H1 (cell line): ENCODE data around the gene DNAJC10. TPM values are rescaled to one million over a fixed set of nuclear protein-coding genes. Genes with fewer than 3 reads are reported as not detected.

Experiments
- CTCF ChIA-PET: fragments of 300-600 bp; sonication (Branson Sonifier 250); formaldehyde crosslinking; loops from one replicate; lab custom pipeline; 2021; ENCODE audit not compliant: partially characterized antibody; lab: Charles Lee
- POLR2A ChIA-PET: fragments of 300-600 bp; sonication (Branson Sonifier 250); formaldehyde crosslinking; loops from one replicate; lab custom pipeline; 2021; ENCODE audit warnings: inconsistent platforms; ENCODE audit not compliant: partially characterized antibody; lab: Charles Lee
- DNase-seq, 2 experiments: peaks; one replicate each; pipeline versions ENCODE4 v3.0.0 to v3.0.0-alpha.2; 2010 to 2022; ENCODE audit warnings: low spot score in 2 of 2, low read depth in 1 of 2, mixed read lengths in 1 of 2
- FAIRE-seq: peaks from 2 replicates; lab custom pipeline; 2011; peaks lifted over from hg19 to GRCh38; lab: Jason Lieb, UNC
- H2AFZ ChIP-seq: 2 replicates; pipeline ENCODE4 v1.8.1; 2012; ENCODE audit warnings: low read length, inconsistent platforms
- H2AK5ac ChIP-seq: 2 replicates; pipeline ENCODE4 v1.6.1; 2013; ENCODE audit warnings: low read depth, low read length
- H2BK120ac ChIP-seq: replicated peaks from 2 replicates; pipeline ENCODE3; 2013; ENCODE audit warnings: low read depth, low read length, inconsistent platforms
- H2BK12ac ChIP-seq: 2 replicates; pipeline ENCODE4 v1.6.1; 2013; ENCODE audit warnings: low read depth, low read length
- H2BK15ac ChIP-seq: 2 replicates; pipeline ENCODE4 v1.6.1; 2013; ENCODE audit warnings: low read length
- H2BK20ac ChIP-seq: 2 replicates; pipeline ENCODE4 v1.6.1; 2013; ENCODE audit warnings: low read length
- H2BK5ac ChIP-seq: 2 replicates; pipeline ENCODE4 v1.6.1; 2013; ENCODE audit warnings: low read depth, low read length
- H3K14ac ChIP-seq: 2 replicates; pipeline ENCODE4 v1.6.1; 2013; ENCODE audit warnings: inconsistent platforms; ENCODE audit not compliant: insufficient read length
- H3K18ac ChIP-seq: 2 replicates; pipeline ENCODE4 v1.6.1; 2013; ENCODE audit warnings: low read length; ENCODE audit errors: extremely low read depth
- H3K23ac ChIP-seq: 2 replicates; pipeline ENCODE4 v1.6.1; 2013; ENCODE audit warnings: inconsistent platforms; ENCODE audit not compliant: insufficient read length
- H3K23me2 ChIP-seq: 2 replicates; pipeline ENCODE4 v1.6.1; 2013; ENCODE audit warnings: low read depth, low read length
- H3K27ac ChIP-seq: 2 replicates; pipeline ENCODE4 v1.6.1; 2011; ENCODE audit warnings: low read depth, low read length, inconsistent platforms
- H3K27me3 ChIP-seq, 4 experiments: replicated peaks in 1 of 4; 1 replicate in 1 of 4; 2 replicates in 3 of 4; pipeline versions ENCODE4 v1.6.1 to v1.8.1; 2011 to 2013; ENCODE audit warnings: low read length in 3 of 4, mild to moderate bottlenecking in 3 of 4, inconsistent platforms in 2 of 4, mixed read lengths in 2 of 4, moderate library complexity in 1 of 4; ENCODE audit not compliant: control insufficient read depth in 3 of 4, insufficient read depth in 3 of 4; ENCODE audit errors: extremely low read depth in 1 of 4
- H3K36me3 ChIP-seq, 4 experiments: 2 replicates each; pipeline versions ENCODE4 v1.6.1 to v1.8.1; 2011 to 2013; ENCODE audit warnings: mild to moderate bottlenecking in 4 of 4, low read length in 3 of 4, moderate library complexity in 2 of 4, control low read depth in 1 of 4, inconsistent platforms in 1 of 4; ENCODE audit not compliant: insufficient read depth in 4 of 4, control insufficient read depth in 2 of 4
- H3K4ac ChIP-seq: replicated peaks from 2 replicates; pipeline ENCODE3; 2013; ENCODE audit warnings: low read length, low read depth, mixed read lengths, inconsistent platforms; ENCODE audit not compliant: insufficient read length
- H3K4me1 ChIP-seq, 4 experiments: replicated peaks in 1 of 4; 1 replicate in 1 of 4; 2 replicates in 3 of 4; pipeline versions ENCODE4 v1.6.1 to v1.8.1; 2011 to 2013; ENCODE audit warnings: low read length in 3 of 4, inconsistent platforms in 2 of 4, mixed read lengths in 1 of 4; ENCODE audit not compliant: insufficient read depth in 4 of 4, control insufficient read depth in 3 of 4
- H3K4me2 ChIP-seq, 2 experiments: 2 replicates each; pipeline versions ENCODE4 v1.6.1 to v1.8.1; 2011 to 2013; ENCODE audit warnings: low read depth in 2 of 2, low read length in 2 of 2, control low read depth in 1 of 2, inconsistent platforms in 1 of 2, mild to moderate bottlenecking in 1 of 2; ENCODE audit not compliant: insufficient read depth in 1 of 2
- H3K4me3 ChIP-seq, 4 experiments: fragments of 200-600, 300-600 bp in 1 of 4; sonication (generic), shearing (Covaris generic), sonication (Bioruptor Twin) in 1 of 4; 2 replicates each; pipeline versions ENCODE4 v1.5.1 to v1.8.1; 2011 to 2016; ENCODE audit warnings: low read length in 4 of 4, low read depth in 3 of 4, control low read depth in 2 of 4, inconsistent platforms in 2 of 4, mild to moderate bottlenecking in 2 of 4, mixed read lengths in 1 of 4, moderate library complexity in 1 of 4; ENCODE audit not compliant: insufficient read depth in 2 of 4; ENCODE audit errors: extremely low read depth in 1 of 4
- H3K56ac ChIP-seq: replicated peaks from 2 replicates; pipeline ENCODE3; 2013; ENCODE audit warnings: low read depth, mild to moderate bottlenecking, mixed read lengths, low read length, inconsistent platforms; ENCODE audit not compliant: insufficient read length
- H3K79me1 ChIP-seq: 2 replicates; pipeline ENCODE4 v1.6.1; 2013; ENCODE audit warnings: low read depth, low read length, control low read depth
- H3K79me2 ChIP-seq, 2 experiments: 2 replicates each; pipeline versions ENCODE4 v1.6.1 to v1.8.1; 2012 to 2013; ENCODE audit warnings: low read length in 2 of 2, mild to moderate bottlenecking in 2 of 2, inconsistent platforms in 1 of 2; ENCODE audit not compliant: insufficient read depth in 2 of 2, control insufficient read depth in 1 of 2
- H3K9ac ChIP-seq, 4 experiments: replicated peaks in 1 of 4; 1 replicate in 1 of 4; 2 replicates in 3 of 4; pipeline versions ENCODE4 v1.6.1 to v1.8.1; 2011 to 2013; ENCODE audit warnings: low read depth in 3 of 4, low read length in 3 of 4, control low read depth in 2 of 4, mild to moderate bottlenecking in 2 of 4, moderate library complexity in 2 of 4, inconsistent platforms in 1 of 4; ENCODE audit errors: extremely low read depth in 1 of 4
- H3K9me3 ChIP-seq, 2 experiments: 2 replicates each; pipeline versions ENCODE4 v1.6.1 to v1.8.1; 2012 to 2013; ENCODE audit warnings: mild to moderate bottlenecking in 2 of 2, moderate library complexity in 2 of 2, control low read depth in 1 of 2, inconsistent platforms in 1 of 2, low read depth in 1 of 2, low read length in 1 of 2, mixed read lengths in 1 of 2; ENCODE audit not compliant: insufficient read depth in 2 of 2
- H4K20me1 ChIP-seq, 2 experiments: replicated peaks in 1 of 2; 2 replicates each; pipeline versions ENCODE3 to v1.8.1; 2011 to 2013; ENCODE audit warnings: inconsistent platforms in 2 of 2, low read length in 2 of 2, mild to moderate bottlenecking in 1 of 2; ENCODE audit not compliant: insufficient read depth in 2 of 2, control insufficient read depth in 1 of 2
- H4K5ac ChIP-seq: 2 replicates; pipeline ENCODE4 v1.6.1; 2013; ENCODE audit warnings: low read length, low read depth, mixed read lengths, inconsistent platforms; ENCODE audit not compliant: insufficient read length
- H4K8ac ChIP-seq: 2 replicates; pipeline ENCODE4 v1.8.0; 2013; ENCODE audit warnings: mild to moderate bottlenecking, moderate library complexity, low read length, inconsistent platforms; ENCODE audit not compliant: insufficient read depth; ENCODE audit errors: extremely low read depth
- H4K91ac ChIP-seq: replicated peaks from 2 replicates; pipeline ENCODE3; 2013; ENCODE audit warnings: low read length, mixed read lengths, inconsistent platforms; ENCODE audit not compliant: insufficient read length
- GABPA ChIP-seq: IDR thresholded peaks from 2 replicates; pipeline ENCODE4 v1.6.1; 2011; ENCODE audit warnings: mild to moderate bottlenecking, low read length, moderate library complexity, borderline replicate concordance; ENCODE audit not compliant: insufficient read depth
- POLR2A ChIP-seq, 2 experiments: IDR thresholded peaks; 1 replicate in 1 of 2; 2 replicates in 1 of 2; pipeline ENCODE4 v1.6.1; 2011; ENCODE audit warnings: low read depth in 2 of 2, low read length in 2 of 2, mild to moderate bottlenecking in 2 of 2; ENCODE audit errors: control extremely low read depth in 1 of 2
- WGBS, 2 experiments: shearing (Covaris generic) in 1 of 2; methylation state at CpG; one replicate each; pipeline versions ENCODE4 v1.1.6 to v1.1.7; 2013 to 2015; ENCODE audit warnings: low lambda C conversion rate in 2 of 2, mixed read lengths in 2 of 2, inconsistent platforms in 1 of 2, low coverage in 1 of 2, missing lambda C conversion rate in 1 of 2; ENCODE audit not compliant: insufficient replicate concordance in 2 of 2, insufficient coverage in 1 of 2, insufficient read length in 1 of 2; ENCODE audit errors: extremely low coverage in 1 of 2, missing lambda C conversion rate in 1 of 2; 5-methylcytosine and 5-hydroxymethylcytosine counted together
- polyA plus RNA-seq, 7 experiments: library from polyadenylated mRNA; depleted of rRNA in 3 of 7; stranded (reverse) in 5 of 7; unstranded in 2 of 7; fragments of >200 nt in 5 of 7; fragments of 200-250 nt in 2 of 7; gene quantifications; 1 replicate in 5 of 7; 2 replicates in 1 of 7; 4 replicates in 1 of 7; pipeline versions ENCODE4 v1.2.1 to v1.2.3, GENCODE V29; 2011 to 2013; ENCODE audit warnings: missing spikeins in 2 of 7, mixed read lengths in 2 of 7
- total RNA-seq: library from RNA; stranded (reverse); fragmentation: NEBNext Ultra II Directional; extraction: Animal tissue kit (Norgen Biotek cat#: 25700); gene quantifications from 2 replicates; pipeline ENCODE4 v1.2.1, GENCODE V29; 2021

Gene DNAJC10
- total and polyA plus RNA-seq, 2 of the 8 experiments (the other 6 are each of a cell fraction or from before 2014, with no cell fraction given) = 23.2 to 121 TPM

DNA sequence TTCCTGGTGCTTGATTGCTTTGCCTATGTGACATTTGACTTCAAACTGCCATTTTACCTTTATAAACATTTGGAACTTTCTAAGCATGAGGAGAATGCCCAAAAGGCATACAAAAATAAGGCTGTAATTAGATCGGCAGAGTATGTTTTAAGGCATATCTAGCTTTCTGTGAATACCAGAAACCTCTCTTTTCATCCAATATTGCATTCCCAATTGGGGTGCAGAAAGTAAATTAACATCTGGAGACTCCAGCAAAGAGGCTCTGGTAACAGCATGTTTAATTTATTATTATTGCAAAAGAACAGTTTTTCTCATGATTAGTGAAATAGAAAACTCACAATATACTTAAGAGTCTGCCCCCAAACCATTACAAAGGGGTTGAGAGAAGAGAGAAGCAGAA is 118.2 kb downstream of the DNAJC10 start:
- no peak overlapping the region for H2BK5ac ChIP-seq
- H3K23me2 ChIP-seq = no peaks in the 10 kb centered on the region
- H3K4me1 ChIP-seq = peaks cover 0 to 4% (median 0%) of the 10 kb centered on the region in 4 experiments; a peak in 4 of 7 replicates
- no peaks in the 10 kb centered on the region for H3K9me3 ChIP-seq
- no peaks in the 10 kb centered on the region; a peak in 1 of 8 replicates for H3K36me3 ChIP-seq
- H2AK5ac ChIP-seq = no peak overlapping the region
- no peak overlapping the region for H3K18ac ChIP-seq
- DNase-seq = no peak
- H2BK12ac ChIP-seq = no peak overlapping the region
- no peaks in the 10 kb centered on the region for H3K79me2 ChIP-seq
- no peaks in the 10 kb centered on the region for H3K79me1 ChIP-seq
- H3K4me3 ChIP-seq = no peak overlapping the region
- H4K20me1 ChIP-seq = no peaks in the 10 kb centered on the region
- no peak overlapping the region for H4K8ac ChIP-seq
- H3K14ac ChIP-seq = no peak overlapping the region
- CTCF ChIA-PET = interaction anchor here (1.8 kb wide), 1 partner anchor 66 kb away, joined by 4 read pairs; no protein-coding TSS in a partner anchor
- 93% methylated on average over 1 of the region's 1 CpG; no CpG with 5 or more reads in 1 of the 2 experiments for WGBS, 2 experiments
- no peak overlapping the region for H3K9ac ChIP-seq
- H2BK120ac ChIP-seq = no peak overlapping the region
- no peak overlapping the region for H3K56ac ChIP-seq
- H3K4ac ChIP-seq = no peak overlapping the region
- FAIRE-seq = no peak
- no peaks in the 10 kb centered on the region for H3K27me3 ChIP-seq
- no peak overlapping the region for H2AFZ ChIP-seq
- no peak overlapping the region for H4K91ac ChIP-seq
- H3K4me2 ChIP-seq = no peak overlapping the region
- H2BK20ac ChIP-seq = no peak overlapping the region
- H3K27ac ChIP-seq = no peak overlapping the region
- POLR2A ChIA-PET = no interaction called here
- no peak overlapping the region for H3K23ac ChIP-seq
- no peak overlapping the region for H4K5ac ChIP-seq
- no peak overlapping the region for H2BK15ac ChIP-seq
- no peak for TF ChIP-seq POLR2A (IDR thresholded peaks at IDR 0.05; ENCODE audit: control extremely low read depth in 1 of 2, low read depth in 2 of 2, low read length in 2 of 2)
- TF ChIP-seq GABPA = no peak
